GM21515 (cell line): ENCODE results near the gene SSBP2.

Experiments
- ATAC-seq: cut with Tn5 transposase; IDR thresholded peaks from one replicate; pipeline ENCODE4 v1.9.1; 2021; ENCODE audit not compliant: unreplicated experiment

SSBP2 gene

DNA sequence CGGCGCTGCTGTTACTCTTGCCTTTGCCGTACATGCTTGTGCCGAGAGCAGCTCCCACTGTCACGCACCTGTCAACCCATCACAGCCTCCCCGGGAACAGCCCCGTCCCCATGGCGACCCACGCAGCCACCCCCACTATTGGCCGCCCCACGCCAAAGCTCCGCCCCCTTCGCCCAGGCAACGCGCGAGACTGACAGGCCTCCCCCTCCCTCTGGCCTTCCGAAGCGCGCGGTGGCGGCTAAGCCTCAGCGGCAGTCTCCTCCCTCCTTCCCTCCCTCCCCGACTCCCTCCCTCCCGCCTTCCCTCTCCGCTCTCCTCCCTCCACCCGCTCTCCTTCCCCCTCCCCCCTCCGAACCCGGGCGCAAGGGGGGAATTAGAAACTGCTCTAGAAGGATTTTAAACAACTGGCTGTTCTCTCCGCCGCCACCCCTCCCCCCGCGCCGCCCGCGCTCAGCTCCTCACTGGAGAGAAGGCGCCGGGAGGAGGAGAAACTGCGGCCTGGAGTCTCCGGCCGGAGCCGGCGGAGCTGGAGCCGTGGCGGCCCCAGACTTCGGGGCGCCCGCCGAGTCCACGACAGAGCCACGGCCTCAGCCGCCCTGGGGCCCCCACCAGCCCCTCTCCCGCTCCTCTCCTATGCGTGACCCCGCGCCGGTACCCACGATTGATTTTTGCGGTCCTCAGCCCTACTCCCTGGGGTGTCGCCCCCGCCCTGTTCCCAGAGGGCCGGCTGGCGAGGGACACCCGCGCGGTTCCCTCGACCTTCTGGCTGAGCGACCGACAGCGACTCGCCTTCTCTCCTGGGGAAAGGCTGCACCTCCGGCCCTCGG, at the start of gene SSBP2:
Gene SSBP2, minus strand, starts transcription at position 89 of the 827 bp plus-strand sequence. Its CDS starts 55 bp downstream, at position 34.
- peak; percentile 78 for ATAC-seq

DNA sequence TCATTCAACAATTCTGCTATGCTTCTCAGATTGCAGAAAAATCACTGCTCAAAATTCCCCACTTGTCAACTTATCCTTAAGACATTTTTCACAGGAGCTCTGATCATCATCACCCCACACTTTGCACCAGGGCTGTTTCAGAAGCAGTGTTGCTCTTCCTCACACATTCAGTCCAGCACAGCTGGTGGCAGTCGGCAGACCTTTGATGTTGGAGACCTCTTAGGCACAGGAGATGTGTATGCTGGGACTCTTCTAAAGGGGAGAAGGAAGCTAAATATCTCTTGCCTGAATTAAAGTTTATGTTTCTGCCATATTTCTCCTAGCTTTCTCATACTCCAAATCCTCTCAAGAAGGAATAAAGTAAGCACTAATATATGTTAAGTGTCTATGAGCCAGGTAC, 44.8 kb upstream of the SSBP2 start:
- no peak for ATAC-seq

DNA sequence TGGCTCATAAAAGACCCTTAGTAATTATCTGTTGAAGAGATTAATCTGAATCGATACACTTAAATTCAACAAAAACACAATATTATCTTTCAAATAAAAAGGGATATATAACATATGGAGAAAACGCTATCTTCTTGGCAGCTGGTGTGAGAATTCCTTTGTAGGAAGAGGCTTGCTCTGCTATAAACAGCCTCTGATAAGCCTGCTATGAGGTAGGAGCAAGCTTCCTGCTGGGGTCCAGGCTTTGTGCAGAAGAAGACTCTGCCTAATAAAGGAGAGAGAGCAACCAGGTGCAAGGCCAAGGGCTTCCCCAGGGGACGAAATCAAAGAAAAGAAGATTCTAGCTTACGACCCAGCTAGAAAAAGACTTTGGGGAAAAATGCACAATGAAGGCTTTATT, 43.3 kb upstream of the SSBP2 start:
- ATAC-seq = no peak

DNA sequence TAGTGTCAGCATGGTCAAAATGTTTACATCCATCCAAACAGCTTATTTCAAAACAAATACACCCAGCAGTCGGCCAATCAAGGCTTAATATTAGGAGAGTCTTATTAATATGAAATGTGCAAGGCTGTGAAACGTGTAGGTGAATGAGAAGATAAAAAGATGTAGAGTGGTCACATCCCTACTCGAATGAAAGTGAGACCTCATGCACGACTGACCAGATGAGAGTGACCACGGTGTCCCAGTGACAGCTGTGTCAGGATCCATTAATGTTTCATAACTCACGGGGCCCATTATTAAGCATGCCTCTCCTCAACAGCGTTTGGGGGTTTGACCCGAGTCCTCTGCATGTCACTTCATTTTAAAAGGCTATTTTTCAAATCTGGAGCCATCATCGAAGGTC, 39.4 kb upstream of the SSBP2 start:
- no peak for ATAC-seq

DNA sequence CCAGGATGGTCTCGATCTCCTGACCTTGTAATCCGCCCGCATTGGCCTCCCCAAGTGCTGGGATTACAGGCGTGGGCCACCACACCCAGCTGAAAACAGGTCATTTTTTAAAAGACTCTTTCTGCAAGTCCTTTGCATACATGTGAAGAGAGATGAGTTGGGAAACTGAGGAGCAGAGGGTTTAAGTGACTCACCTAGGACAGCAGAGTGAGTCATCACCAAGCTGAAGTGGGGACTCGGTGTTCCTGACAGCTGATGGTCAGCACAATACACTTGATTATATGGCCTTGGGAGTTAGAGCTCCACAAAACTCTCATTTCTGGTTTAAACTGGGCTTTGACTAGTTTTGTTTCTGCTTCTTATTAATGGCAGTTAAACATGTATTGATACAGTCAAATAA, 38.1 kb upstream of the SSBP2 start:
- ATAC-seq = no peak

DNA sequence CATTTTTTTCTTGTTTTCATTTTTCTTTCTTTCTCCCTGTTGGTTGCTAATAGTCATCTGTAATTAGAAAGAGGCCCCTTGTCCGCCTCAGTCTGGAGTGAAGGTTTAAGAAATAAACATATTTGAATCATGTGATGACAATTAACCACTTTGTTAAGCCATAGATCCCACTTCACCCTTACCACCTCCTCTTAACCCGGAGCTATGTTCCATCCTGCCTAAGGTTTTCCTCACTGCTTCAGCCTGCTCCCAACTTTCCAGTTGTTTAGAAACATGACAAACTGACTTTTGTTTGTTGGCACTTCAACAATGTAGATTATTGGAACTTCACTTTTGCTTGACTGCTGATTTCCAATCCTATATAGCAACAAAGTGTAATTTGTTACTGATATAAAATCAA, 37.4 kb upstream of the SSBP2 start:
- ATAC-seq = no peak

DNA sequence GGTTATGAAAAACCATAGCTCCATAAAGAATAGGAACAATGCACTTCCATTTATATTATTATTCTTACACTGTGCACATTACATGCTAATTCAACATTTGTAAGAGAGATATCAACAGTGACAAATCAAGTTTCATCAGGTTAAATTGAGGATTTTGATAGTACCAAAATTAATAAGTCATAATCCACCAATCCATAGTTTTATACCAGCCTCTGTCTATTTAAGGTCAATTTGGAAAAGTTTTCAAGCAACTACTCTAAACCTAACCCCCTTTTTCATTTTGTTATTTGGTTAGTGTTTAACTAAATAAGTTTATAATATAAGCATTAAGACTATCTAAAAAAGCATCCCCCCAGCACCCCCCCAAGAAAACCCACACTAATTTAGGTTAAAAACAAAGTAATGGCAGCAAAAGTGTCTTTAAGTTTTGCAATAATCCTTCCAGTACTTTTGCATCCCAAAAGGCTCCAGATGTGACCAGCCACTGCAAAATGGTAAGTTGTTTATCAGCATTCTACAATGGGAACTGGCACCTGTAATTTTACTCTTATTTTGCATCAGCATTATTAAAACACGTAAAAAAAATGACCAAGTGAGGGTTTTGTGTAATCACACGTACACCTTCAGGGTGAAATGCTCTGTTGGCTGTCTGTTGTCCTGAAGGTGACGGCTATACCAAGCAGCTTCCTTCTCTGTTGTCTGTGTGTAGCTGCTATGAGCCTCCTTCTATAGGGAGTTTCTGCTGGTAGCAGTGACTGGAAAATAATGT, 36.8 kb upstream of the SSBP2 start:
- no peak for ATAC-seq

DNA sequence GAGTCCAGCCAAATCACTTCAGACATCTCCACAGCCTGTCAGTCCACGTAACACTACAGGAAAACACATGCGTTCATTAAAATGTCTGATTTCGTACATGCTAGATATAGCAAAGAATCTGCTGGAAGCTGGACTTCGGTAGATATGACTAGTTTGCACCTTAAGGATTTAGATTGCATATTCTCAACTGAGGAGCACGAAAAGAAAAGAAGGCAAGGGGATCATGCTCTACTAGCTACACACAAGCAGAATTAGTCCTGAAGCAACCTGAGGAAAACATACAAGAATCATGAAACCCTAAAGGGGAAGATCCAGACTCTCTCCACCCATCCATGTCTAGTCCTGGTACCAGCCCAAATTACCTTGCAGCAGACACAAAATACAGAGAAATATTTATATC, 36.1 kb upstream of the SSBP2 start:
- no peak for ATAC-seq

DNA sequence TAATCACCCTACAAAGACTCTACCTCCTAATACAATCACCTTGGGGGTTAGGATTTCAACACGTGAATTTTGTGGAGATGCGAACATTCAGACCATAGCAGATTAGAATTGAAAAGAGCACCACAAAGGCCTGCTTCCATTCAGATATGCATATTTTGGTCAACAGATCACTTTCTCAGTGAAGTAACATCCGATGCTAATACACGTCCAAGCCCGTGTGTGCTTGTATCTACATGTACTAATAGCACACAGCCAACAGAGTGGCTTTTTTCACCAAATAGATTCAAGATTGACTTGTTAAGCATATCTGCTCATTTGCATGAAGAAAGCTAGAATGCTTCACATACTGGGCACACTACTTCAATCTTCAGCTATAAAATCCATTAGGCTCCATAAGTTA, 35.6 kb upstream of the SSBP2 start:
- no peak for ATAC-seq

DNA sequence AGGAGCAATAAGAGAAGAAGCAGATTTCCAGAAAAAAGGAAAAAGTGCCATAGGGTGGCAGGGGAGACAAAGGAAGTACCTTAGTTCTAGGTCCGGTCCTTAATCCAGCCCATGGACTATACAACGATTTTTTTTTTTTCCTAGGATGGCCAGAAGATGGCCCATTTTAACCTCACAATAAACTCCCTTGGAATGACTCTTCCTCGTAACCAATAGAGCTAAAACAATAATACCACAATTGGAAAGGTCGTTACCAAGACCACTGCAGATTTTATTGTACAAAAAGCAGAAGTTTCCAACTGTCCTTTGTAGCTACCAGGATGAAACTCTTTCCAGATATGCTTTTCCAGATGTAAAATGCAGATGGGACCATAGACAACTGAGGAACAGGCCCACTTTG, 34.4 kb upstream of the SSBP2 start:
- no peak for ATAC-seq

DNA sequence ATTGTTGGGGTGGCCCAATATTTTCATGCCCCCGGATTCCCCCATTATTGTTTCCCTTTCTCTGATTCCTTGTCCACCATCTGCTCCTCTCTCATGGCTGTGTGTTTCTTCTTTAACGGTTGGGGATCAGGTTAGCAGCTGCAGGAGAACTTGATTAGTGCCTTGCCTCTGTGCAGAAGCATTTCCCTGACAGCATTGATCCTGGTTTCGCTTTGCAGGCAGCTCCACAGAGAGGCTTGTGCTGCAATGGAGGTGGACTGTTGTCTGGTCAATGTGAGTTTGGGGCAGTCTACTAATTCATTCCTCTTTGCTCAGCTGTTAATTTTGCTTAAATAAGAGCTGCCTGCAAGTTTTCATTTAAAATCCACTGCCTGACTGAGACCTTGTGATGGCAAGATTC, 32.5 kb upstream of the SSBP2 start:
- no peak for ATAC-seq

DNA sequence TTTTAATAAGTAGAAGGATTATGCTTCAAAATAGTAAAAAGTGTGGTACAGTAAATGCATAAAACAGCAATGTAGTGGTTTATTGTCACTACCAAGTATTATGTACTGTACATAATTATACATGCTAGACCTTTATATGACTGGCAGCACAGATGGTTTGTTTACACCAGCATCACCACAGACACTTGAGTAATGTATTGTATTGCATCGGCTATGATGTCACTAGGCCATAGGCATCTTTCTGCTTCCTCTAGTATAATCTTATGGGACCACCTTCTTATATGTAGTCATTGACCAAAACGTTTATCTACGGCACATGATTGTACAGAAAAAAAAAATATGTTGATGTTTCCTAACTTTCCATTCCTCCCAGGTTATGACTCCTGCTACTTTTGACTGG, 31.9 kb upstream of the SSBP2 start:
- no peak for ATAC-seq

DNA sequence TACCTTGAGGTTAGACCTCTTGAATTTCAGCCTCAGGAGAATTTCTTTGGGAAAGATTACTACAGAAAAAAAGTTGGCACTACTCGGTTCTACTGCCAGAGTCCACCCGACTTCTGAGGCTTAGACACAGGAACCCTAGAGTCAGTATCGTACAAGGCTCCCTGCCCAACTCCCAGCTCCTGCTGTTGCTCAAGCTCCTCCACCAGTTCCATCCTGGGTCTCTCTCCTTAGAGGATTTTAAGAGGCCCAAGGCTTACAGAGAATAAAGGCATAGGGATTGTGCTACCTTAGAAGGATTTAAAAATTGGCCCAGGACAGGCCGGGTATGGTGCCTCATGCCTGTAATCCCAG, 29.0 kb upstream of the SSBP2 start:
- ATAC-seq = no peak

DNA sequence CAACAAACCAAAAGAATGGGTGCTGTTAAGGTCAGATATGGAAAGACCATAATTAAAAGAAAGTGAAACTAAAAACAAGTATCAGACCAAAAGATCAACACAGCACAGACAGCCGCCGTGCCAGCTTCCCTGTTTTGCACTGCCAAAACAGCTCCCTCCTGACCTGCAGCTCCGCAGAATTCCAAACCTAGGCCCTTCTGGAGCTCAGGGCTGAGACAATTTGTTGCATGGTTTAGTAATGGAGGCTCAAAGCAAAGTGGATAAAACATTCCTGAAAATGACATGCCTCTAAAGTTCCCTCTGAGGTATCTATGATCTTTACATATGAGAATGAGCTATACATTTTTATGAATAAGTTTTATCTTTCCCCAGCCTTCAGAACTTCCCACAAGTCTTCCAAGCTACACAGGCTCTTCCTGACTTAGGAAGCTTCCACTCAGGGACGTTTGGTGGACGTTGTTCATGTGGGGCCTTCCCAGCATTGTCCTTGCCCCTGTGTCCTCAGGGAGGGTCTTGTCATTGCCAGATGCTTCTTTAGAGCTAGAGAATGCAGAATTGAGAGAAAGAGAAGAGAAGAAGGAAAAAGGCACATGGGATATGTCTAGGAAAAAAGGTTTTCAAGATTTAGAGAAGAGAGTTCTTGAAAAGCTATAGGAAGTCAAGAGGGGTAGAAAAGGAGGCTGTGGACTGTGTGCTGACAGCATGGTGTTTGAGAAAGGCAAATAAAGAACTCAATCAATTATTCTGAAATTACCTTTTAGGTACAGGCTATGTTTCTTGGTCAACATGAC, 28.4 kb upstream of the SSBP2 start:
- ATAC-seq = peak; percentile 93

DNA sequence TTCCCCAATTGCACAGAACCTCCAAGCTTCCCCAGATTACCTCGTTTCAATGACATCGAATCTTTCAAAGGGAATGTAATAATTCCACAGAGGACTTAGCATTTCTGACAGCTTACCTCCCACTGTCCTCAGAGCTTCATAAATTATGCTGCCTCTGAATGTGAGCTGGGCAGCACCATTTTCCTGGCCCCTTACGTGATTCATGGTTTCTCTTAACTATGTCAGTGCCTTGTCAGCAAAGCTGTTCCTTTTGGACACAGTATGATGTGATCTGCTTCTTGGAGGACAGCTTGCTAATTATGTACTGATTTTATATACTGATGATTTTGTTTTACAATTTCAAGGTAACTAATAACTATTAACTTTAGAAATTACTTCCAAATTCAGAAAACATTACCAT, 27.7 kb upstream of the SSBP2 start:
- no peak for ATAC-seq

DNA sequence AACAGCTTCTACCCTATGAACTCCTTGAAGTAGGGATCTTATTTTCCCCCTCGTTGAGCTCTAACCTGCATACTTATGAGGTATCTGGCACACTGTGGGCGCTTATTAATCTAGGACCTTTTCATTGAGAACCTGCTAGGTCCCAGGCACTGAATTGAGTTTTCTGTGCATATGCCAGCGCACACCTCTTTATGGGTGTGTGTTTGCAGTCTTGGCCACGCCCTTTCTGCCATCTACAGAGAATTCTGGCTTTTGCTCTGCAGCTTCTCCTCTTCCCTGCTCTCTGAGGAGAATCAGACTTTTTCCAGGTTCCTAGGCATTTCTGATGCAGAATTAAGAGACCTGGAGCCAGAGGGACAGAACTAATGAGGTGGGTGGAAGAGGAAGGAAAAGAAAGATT, 25.4 kb upstream of the SSBP2 start:
- ATAC-seq = no peak

DNA sequence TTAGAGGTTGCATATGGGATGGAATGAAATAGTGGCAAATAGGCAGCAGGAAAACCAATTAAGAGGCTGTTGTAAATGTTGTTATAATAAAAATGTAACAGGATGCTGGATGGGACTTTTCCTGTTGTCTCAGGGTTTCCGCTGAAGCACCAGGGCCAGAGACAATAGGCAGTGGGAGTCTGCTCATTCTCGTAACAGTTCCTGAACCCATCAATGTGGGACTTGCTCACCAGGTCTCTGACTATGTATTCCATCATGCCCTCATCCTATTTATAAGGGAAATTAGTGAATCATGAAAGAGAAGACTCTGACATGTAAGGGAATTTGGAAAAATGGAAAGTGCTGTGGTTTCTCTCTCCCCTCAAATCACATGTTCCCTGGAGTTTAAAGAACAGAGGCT, 23.5 kb upstream of the SSBP2 start:
- ATAC-seq = no peak

DNA sequence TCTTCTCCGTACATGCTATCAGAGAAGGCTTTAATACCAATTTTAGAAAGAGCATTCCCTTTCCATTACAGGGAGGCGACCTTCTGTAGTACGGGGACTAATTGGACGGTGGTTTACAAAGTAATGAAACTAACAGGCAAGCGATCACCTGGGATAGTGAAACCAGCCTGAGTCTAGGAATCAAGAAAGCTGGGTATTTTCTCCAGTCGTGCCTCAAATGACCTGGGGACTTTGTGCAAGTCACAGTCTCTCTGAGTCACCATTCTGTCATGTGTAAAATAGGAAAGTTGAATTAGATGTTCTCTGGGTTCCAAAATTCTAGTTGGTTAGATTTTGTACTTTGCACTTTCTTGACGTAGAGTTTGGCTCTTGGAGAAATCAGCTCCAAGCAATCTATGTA, 22.7 kb upstream of the SSBP2 start:
- ATAC-seq = no peak

DNA sequence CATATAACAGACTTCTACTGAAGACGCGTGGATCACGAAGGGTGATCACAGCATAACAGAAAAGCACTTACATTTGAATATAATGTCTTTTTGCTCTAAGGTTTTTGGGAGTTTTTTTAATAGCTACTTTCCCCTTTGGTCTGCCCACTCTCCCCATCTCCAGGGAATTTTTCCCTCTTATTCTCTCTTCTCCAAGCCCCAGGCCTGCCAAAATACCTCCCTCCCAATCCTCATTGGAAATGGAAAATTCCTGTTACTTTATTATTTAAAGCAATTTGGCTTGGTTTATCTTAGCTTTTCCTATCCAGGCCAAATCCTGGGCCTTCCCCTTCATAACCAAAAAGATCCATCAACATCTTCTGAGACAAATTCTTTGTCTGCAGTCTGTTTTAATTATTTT, 22.3 kb upstream of the SSBP2 start:
- ATAC-seq = no peak

DNA sequence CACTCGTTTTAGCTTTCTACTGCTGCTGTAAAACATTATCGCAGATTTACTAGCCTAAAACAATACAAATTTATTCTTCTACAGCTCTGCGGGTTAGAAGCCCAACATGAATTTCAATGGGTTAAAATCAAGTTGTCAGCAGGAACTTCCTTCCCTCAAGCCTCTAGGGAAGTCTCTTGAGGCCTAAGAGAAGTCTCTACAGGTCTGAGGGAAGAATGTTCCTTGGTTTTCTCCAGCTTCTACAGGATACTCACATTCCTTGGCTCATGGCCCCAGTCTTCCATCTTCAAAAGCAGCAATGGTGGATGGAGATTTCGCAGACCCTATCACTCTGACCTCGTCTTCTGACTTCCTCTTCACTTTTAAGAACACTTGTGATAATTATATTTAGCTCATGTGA, 21.6 kb upstream of the SSBP2 start:
- no peak for ATAC-seq

DNA sequence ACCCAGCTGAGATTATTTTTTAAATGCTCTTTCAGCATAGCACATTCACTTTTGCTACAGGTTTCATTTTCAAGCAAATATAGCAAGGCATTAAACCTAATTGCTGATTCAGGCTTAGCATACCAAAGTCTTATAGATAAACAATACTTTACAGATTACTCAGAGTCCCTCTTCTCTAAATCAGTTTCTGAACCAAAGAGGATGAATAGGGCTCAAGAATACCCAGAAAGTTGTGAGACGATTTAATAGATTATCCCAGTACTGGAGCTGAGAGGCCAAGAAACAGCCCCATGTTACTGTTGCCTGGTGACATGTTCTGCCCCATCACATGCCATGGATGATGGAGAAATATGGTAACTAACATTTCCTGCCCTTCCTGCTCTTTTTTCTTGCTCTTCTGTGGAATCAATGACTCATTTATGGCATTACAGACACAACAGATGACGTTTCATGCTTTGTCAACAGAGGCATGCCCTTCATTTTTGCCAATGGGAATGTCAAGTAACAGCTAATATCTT, 18.1 kb upstream of the SSBP2 start:
- no peak for ATAC-seq

DNA sequence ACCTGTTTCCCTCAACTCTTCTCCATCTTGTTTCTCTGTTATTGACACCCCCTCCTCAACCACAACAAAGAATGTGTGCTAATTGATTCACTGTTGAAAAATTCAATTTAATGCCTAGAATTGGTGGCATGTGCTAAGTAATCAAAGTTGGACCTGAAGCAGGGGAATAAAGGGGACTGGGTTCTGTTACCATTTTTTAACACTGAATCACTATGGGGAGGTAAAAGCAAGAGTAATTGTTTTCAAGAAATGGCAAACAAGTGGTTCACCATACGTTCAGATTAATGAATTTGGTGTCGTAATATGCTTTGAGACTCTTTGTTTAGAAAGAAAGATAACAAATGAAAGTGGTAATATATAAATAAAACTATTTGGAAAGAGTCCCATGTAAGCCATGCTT, 17.0 kb upstream of the SSBP2 start:
- ATAC-seq = no peak
